Panc1 (cell line): ENCODE results near the gene PIGM. TPM values are rescaled to one million over a fixed set of nuclear protein-coding genes. Genes with fewer than 3 reads are reported as not detected.

ENCODE experiments used
- ATAC-seq: fragments of 200-7000 bp; cut with Tn5 transposase; 2 replicates; pipeline ENCODE4 v1.9.1; 2020; ENCODE audit warnings: mild to moderate bottlenecking, moderate library complexity
- BruUV-seq: library from RNA; stranded (reverse); fragments of 400-500 nt; replicated peaks from 2 replicates; lab custom pipeline; 2021; lab: Mats Ljungman, UMichigan
- CTCF ChIA-PET: fragments of 300-600 bp; sonication (Branson Sonifier 250); formaldehyde crosslinking; loops from one replicate; lab custom pipeline; 2022; ENCODE audit warnings: antibody characterized with exemption; lab: Charles Lee
- POLR2A ChIA-PET: fragments of 300-600 bp; sonication (Branson Sonifier 250); formaldehyde crosslinking; loops from one replicate; lab custom pipeline; 2022; ENCODE audit warnings: antibody characterized with exemption; lab: Charles Lee
- DNase-seq: peaks from one replicate; pipeline ENCODE4 v3.0.0-alpha.2; 2010; ENCODE audit warnings: low read depth, low spot score
- H3K27ac ChIP-seq: 2 replicates; pipeline ENCODE4 v1.5.1; 2011; ENCODE audit warnings: mild to moderate bottlenecking, low read length, inconsistent platforms
- H3K27me3 ChIP-seq: fragments of 200-500 bp; sonication (Bioruptor generic); 2 replicates; pipeline ENCODE4 v1.6.0; 2014; ENCODE audit warnings: low read length, inconsistent platforms; ENCODE audit not compliant: control insufficient read depth, insufficient read depth
- H3K36me3 ChIP-seq: fragments of 200-500 bp; sonication (Bioruptor generic); 2 replicates; pipeline ENCODE4 v1.5.1; 2014; ENCODE audit warnings: inconsistent platforms, mild to moderate bottlenecking, low read length, moderate library complexity; ENCODE audit not compliant: control insufficient read depth, insufficient read depth
- H3K4me1 ChIP-seq: 2 replicates; pipeline ENCODE4 v1.5.1; 2011; ENCODE audit warnings: inconsistent platforms, mild to moderate bottlenecking, low read length, moderate library complexity; ENCODE audit not compliant: control insufficient read depth, insufficient read depth
- H3K4me3 ChIP-seq, 2 experiments: 2 replicates each; pipeline ENCODE4 v1.5.1; 2011 to 2012; ENCODE audit warnings: low read depth in 2 of 2, low read length in 2 of 2, mild to moderate bottlenecking in 2 of 2, inconsistent platforms in 1 of 2, moderate library complexity in 1 of 2
- H3K9me3 ChIP-seq: fragments of 200-500 bp; sonication (Bioruptor generic); 2 replicates; pipeline ENCODE4 v1.5.1; 2014; ENCODE audit warnings: low read depth, mild to moderate bottlenecking, inconsistent platforms, low read length, moderate library complexity; ENCODE audit not compliant: control insufficient read depth, insufficient read depth
- CTCF ChIP-seq: fragments of 450-650 bp; IDR thresholded peaks from 2 replicates; pipeline ENCODE4 v1.5.1; 2017; ENCODE audit warnings: mild to moderate bottlenecking
- POLR2AphosphoS5 ChIP-seq: IDR thresholded peaks from 2 replicates; pipeline ENCODE4 v1.6.1; 2012; ENCODE audit warnings: mild to moderate bottlenecking, low read depth, low read length, moderate library complexity
- REST ChIP-seq, 2 experiments: IDR thresholded peaks; 2 replicates each; pipeline ENCODE4 v1.6.1; 2011 to 2012; ENCODE audit warnings: low read depth in 2 of 2, control low read depth in 1 of 2, low read length in 1 of 2, mild to moderate bottlenecking in 1 of 2, moderate library complexity in 1 of 2; ENCODE audit not compliant: insufficient read depth in 1 of 2
- SIN3A ChIP-seq: IDR thresholded peaks from 2 replicates; pipeline ENCODE4 v1.6.1; 2012; ENCODE audit warnings: low read depth, mild to moderate bottlenecking, low read length, moderate library complexity, borderline replicate concordance; ENCODE audit not compliant: insufficient read depth
- TCF7L2 ChIP-seq: IDR thresholded peaks from 2 replicates; pipeline ENCODE4 v1.6.1; 2011; ENCODE audit warnings: mild to moderate bottlenecking, low read depth, low read length, inconsistent platforms
- in situ Hi-C: cut with HindIII; loops from 2 replicates; pipeline ENCODE4 v1.10.0; 2016; ENCODE audit warnings: low sequenced_read_pairs, low pct_unique_long_range_greater_than_20kb
- intact Hi-C: fragments of 100-400 bp; cut with micrococcal nuclease; formaldehyde crosslinking; loops from one replicate; pipeline ENCODE4 v1.10.0; 2022; ENCODE audit not compliant: unreplicated experiment
- total RNA-seq: library from RNA; stranded (reverse); gene quantifications from one replicate; pipeline ENCODE4 v1.2.1, GENCODE V29; 2021; ENCODE audit not compliant: unreplicated experiment

PIGM gene
- total RNA-seq, 1 experiment from 2014 or later: 4.4 TPM

- ATAC-seq (no peak), DNase-seq (no peak)
- Histone ChIP-seq H3K9me3 (no peaks in the 10 kb centered on the region), H3K27ac (no peak overlapping the region), H3K4me1 (no peaks in the 10 kb centered on the region), H3K4me3 (no peak overlapping the region), H3K27me3 (peaks cover 21% of the 10 kb centered on the region), H3K36me3 (no peaks in the 10 kb centered on the region)
- in situ Hi-C loops: no loop called here
- POLR2A ChIA-PET: no interaction called here
- intact Hi-C loops: no loop called here
- TF ChIP-seq SIN3A (no peak), TCF7L2 (no peak), REST (IDR thresholded peaks at IDR 0.05; ENCODE audit: insufficient read depth in 1 of 2, low read depth in 2 of 2, low read length in 1 of 2) (no peak), POLR2AphosphoS5 (no peak), CTCF (no peak)
- BruUV-seq: no TSS peak
- CTCF ChIA-PET: no interaction called here
Observed at GRCh38 chr1:160075836-160076235, 44.0 kb upstream of the PIGM start.

GRCh38 chr1:160074865-160075264, 43.1 kb upstream of the PIGM start:
- ChIA-PET CTCF (no interaction called here), POLR2A (no interaction called here)
- in situ Hi-C loops (no loop called here), intact Hi-C loops (no loop called here)
- BruUV-seq: no TSS peak
- no peak for ATAC-seq
- no peak for DNase-seq
- no peaks in the 10 kb centered on the region for H3K4me1 ChIP-seq
- H3K4me3 ChIP-seq: no peak overlapping the region
- H3K27me3 ChIP-seq: peaks cover 22% of the 10 kb centered on the region
- H3K27ac ChIP-seq: no peak overlapping the region
- no peaks in the 10 kb centered on the region for H3K9me3 ChIP-seq
- no peaks in the 10 kb centered on the region for H3K36me3 ChIP-seq
- TF ChIP-seq REST (IDR thresholded peaks at IDR 0.05; ENCODE audit: insufficient read depth in 1 of 2, low read depth in 2 of 2, low read length in 1 of 2) (no peak), TCF7L2 (no peak), POLR2AphosphoS5 (no peak), SIN3A (no peak), CTCF (no peak)
